Lower lobe of right lung (tissue), 2 donors: ENCODE measurements around the gene CASR. TPM values are rescaled to one million over a fixed set of nuclear protein-coding genes. Genes with fewer than 3 reads are reported as not detected.

Experiments
- ATAC-seq, 2 donors: fragments of 200-7000 bp; cut with Tn5 transposase; one replicate each; pipeline ENCODE4 v1.9.1; 2020 to 2022; ENCODE audit warnings: mild to moderate bottlenecking in 2 of 2, moderate library complexity in 2 of 2
- DNase-seq: peaks from one replicate; pipeline ENCODE4 v3.0.0-alpha.2; 2020
- H3K27ac ChIP-seq: fragments of 200-600 bp; one replicate; pipeline ENCODE4 v1.8.0; 2022
- H3K27me3 ChIP-seq: fragments of 200-600 bp; one replicate; pipeline ENCODE4 v1.8.0; 2022; ENCODE audit warnings: low read depth
- H3K36me3 ChIP-seq: fragments of 200-600 bp; one replicate; pipeline ENCODE4 v1.8.0; 2022; ENCODE audit warnings: mild to moderate bottlenecking
- H3K4me1 ChIP-seq: fragments of 200-600 bp; one replicate; pipeline ENCODE4 v1.8.0; 2022
- H3K4me3 ChIP-seq: fragments of 200-600 bp; one replicate; pipeline ENCODE4 v1.8.0; 2022; ENCODE audit warnings: mild to moderate bottlenecking
- H3K9me3 ChIP-seq: fragments of 200-600 bp; one replicate; pipeline ENCODE4 v1.8.0; 2022
- intact Hi-C: fragments of 100-400 bp; cut with DNase I; formaldehyde crosslinking; loops from one replicate; pipeline ENCODE4 v1.11.0; 2022
- total RNA-seq: library from RNA; stranded (reverse); fragmentation: NEBNext Ultra II Directional; extraction: Animal tissue kit (Norgen Biotek cat#: 25700); gene quantifications from one replicate; pipeline ENCODE4 v1.2.1, GENCODE V29; 2021
- TF ChIP-seq, protein P1 (sequence below): fragments of 200-600 bp; IDR thresholded peaks from one replicate; pipeline ENCODE4 v1.8.0; 2022; ENCODE audit warnings: antibody characterized with exemption, mild to moderate bottlenecking
- donor health status: DM: no; HTN: yes; CAD: no; lungs with severe emphysema.

Gene CASR
- total RNA-seq, 1 donor from 2014 or later = not detected

DNA sequence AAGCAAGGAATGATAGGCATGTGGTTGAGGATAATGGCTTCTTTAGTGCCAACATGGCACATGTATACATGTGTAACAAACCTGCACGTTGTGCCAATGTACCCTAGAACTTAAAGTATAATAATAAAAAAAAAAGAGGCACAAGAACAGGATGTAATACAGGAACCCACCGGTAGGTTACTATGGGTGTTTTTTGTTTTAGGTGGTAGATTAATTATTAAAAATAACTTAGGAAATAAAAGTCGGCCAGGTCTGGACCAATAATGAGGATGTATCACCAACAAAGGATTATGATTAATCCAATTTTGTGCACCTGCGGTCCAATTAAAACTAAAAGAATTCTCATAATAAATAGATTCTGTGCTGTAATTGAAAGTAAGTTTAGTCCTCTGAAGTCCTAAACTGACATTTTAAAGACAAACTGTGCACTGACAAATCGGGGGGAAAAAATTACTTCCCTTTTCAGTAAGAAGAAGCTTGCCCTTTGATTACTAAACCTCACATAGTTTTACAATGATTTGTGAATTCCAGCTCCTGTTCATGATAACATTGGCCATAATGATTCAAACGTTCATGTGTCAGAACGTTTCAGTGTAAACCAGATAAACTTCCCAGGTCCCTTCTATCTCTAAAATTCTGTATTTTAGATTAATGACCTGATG lies 62.2 kb downstream of the CASR start:
- ATAC-seq = no peak

DNA sequence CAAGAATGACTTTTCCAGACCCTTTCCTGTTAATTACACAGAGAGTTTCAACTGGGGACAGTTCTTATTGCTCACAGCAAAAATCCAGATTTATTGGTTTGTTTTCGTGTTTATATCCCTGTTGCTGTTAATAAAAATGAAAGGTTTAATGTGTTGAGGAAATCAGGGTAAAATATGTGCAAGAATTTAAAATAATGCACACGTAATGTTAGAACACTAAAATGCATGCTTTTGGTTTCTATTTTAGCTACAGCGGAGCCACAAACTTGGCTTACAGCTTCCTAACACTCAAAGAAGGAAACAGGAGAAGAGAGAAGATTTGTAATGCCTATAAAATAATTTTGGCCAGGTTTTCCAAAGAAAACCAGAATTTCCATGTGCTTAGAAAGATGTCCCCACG lies 62.7 kb downstream of the CASR start:
- ATAC-seq (no peak), DNase-seq (no peak)
- H3K36me3 ChIP-seq = no peaks in the 10 kb centered on the region
- peaks cover 3% of the 10 kb centered on the region for H3K4me1 ChIP-seq
- intact Hi-C loops = no loop called here
- TF ChIP-seq, protein P1, sequence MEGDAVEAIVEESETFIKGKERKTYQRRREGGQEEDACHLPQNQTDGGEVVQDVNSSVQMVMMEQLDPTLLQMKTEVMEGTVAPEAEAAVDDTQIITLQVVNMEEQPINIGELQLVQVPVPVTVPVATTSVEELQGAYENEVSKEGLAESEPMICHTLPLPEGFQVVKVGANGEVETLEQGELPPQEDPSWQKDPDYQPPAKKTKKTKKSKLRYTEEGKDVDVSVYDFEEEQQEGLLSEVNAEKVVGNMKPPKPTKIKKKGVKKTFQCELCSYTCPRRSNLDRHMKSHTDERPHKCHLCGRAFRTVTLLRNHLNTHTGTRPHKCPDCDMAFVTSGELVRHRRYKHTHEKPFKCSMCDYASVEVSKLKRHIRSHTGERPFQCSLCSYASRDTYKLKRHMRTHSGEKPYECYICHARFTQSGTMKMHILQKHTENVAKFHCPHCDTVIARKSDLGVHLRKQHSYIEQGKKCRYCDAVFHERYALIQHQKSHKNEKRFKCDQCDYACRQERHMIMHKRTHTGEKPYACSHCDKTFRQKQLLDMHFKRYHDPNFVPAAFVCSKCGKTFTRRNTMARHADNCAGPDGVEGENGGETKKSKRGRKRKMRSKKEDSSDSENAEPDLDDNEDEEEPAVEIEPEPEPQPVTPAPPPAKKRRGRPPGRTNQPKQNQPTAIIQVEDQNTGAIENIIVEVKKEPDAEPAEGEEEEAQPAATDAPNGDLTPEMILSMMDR = no peak
- H3K27me3 ChIP-seq = no peaks in the 10 kb centered on the region
- H3K9me3 ChIP-seq = no peaks in the 10 kb centered on the region
- peak overlapping the region; percentile 28 for H3K4me3 ChIP-seq
- peak overlapping the region; percentile 62 for H3K27ac ChIP-seq

More for the DNA sequence above, 62.2 kb downstream of the CASR start:
- Histone ChIP-seq H3K4me1 (peaks cover 3% of the 10 kb centered on the region), H3K4me3 (peak overlapping the region; percentile 28), H3K27ac (peak overlapping the region; percentile 62), H3K27me3 (no peaks in the 10 kb centered on the region), H3K36me3 (no peaks in the 10 kb centered on the region), H3K9me3 (no peaks in the 10 kb centered on the region)
- DNase-seq = no peak
- intact Hi-C loops = no loop called here
- TF ChIP-seq, protein P1 = no peak

DNA sequence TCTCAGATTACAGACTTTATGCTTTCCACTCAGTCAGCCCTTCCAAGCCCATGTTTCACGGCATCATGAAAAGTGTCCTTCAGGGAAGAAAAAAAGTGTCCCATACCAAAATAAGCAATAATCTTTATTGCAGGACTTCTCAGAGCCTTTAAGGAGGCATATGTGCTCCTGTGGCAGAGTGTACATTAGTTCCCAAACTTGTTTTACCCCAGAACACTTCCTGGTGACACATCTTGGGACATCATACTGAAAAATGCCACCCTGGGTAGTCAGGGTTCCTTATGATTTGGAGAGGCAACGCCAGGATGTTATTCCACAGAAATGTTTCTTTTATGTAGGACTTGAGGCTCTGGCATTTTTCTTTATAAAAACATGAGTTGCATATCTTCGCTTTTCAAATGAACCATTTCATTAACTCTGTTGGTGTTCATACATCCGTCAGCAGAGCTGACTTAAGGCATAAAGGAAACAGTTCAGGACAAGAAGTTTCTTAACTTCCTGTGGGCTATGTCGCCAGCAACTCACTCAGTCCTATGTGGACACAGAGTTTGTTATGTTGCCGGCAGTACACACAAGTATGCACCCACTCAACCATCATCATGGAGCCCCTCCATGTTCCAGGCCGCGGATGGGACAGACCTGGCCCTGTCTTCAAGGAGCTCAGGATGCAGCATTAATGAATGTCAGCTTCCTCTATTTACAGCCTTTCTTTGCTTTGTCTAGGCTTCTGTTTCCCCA lies 63.8 kb downstream of the CASR start:
- no peak for DNase-seq
- intact Hi-C loops = no loop called here
- H3K4me1 ChIP-seq = peaks cover 3% of the 10 kb centered on the region
- TF ChIP-seq, protein P1 = no peak
- ATAC-seq = peak; percentile 64 to 86
- H3K27me3 ChIP-seq = no peaks in the 10 kb centered on the region
- no peaks in the 10 kb centered on the region for H3K36me3 ChIP-seq
- no peak overlapping the region for H3K4me3 ChIP-seq
- H3K27ac ChIP-seq = peak overlapping the region; percentile 62
- H3K9me3 ChIP-seq = no peaks in the 10 kb centered on the region

DNA sequence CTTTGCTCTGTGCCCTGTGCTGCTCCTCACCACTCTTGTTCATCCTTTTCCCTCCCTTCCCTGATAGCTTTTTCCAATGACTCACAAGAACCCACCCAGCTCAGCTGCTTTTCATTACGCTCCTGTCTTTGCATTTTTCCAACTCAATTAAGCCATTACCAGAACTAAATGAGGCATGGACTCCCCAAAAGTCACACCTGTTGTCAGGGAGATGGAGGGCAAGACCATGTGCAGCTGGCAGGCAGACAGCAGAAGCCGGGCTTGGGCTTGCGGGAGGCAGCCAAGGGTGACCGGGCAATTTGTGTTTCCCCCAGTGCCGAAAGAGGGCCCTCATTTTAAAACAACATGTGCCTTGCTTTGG lies 64.3 kb downstream of the CASR start:
- DNase-seq (no peak), ATAC-seq (no peak)
- no peak overlapping the region for H3K4me3 ChIP-seq
- no peaks in the 10 kb centered on the region for H3K36me3 ChIP-seq
- H3K27ac ChIP-seq = peak overlapping the region; percentile 62
- no peaks in the 10 kb centered on the region for H3K27me3 ChIP-seq
- peaks cover 3% of the 10 kb centered on the region for H3K4me1 ChIP-seq
- no peaks in the 10 kb centered on the region for H3K9me3 ChIP-seq
- TF ChIP-seq, protein P1 = no peak
- intact Hi-C loops = no loop called here

DNA sequence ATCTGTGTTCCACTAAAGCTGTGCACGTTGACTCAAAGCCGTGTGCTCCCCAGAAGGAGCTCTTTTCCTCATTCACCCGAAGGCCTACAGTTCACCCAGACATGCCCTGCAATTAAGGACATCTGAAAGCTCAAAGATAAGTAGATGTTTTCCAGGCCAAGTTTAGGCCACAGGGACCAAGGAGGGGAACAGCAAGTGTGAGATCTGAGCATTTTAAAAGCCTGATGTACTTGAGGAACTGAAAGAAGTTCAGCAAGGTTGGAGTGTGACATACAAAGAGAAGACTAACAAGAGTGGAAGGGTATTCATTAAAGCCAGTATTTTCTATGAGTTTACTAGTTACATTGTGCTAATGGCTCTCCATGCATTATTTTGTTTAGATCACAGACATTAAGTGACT lies 68.0 kb downstream of the CASR start:
- H3K4me3 ChIP-seq = no peak overlapping the region
- H3K36me3 ChIP-seq = no peaks in the 10 kb centered on the region
- no peak overlapping the region for H3K27ac ChIP-seq
- TF ChIP-seq, protein P1 = no peak
- ATAC-seq (no peak), DNase-seq (no peak)
- H3K27me3 ChIP-seq = no peaks in the 10 kb centered on the region
- intact Hi-C loops = no loop called here
- no peaks in the 10 kb centered on the region for H3K9me3 ChIP-seq
- no peaks in the 10 kb centered on the region for H3K4me1 ChIP-seq
